Sciatic nerve (tissue), 2 donors: ENCODE data around the gene IDH3A. TPM values are rescaled to one million over a fixed set of nuclear protein-coding genes. Genes with fewer than 3 reads are reported as not detected.
A peak's percentile ranks its signal among the peaks of the same experiment; 100 is the strongest.

Experiments used
- ATAC-seq: fragments of 200-7000 bp; cut with Tn5 transposase; one replicate; pipeline ENCODE4 v1.9.1; 2020; ENCODE audit warnings: mild to moderate bottlenecking, moderate library complexity
- DNase-seq: peaks from one replicate; pipeline ENCODE4 v3.0.0-alpha.2; 2020; ENCODE audit warnings: low spot score
- intact Hi-C: fragments of 100-400 bp; cut with DNase I; formaldehyde crosslinking; loops from one replicate; pipeline ENCODE4 v1.14.2; 2022
- total RNA-seq: library from RNA; stranded (reverse); fragmentation: NEBNext Ultra II Directional; extraction: Animal tissue kit (Norgen Biotek cat#: 25700); gene quantifications from one replicate; pipeline ENCODE4 v1.2.1, GENCODE V29; 2021
- donor health status: DM: no; HTN: no; CAD: no.
- donor health status: DM: no; HTN: no; CAD: no.

Gene IDH3A
- total RNA-seq, 1 donor from 2014 or later: 66.9 TPM

GRCh38 chr15:78192826-78193594, 43.8 kb downstream of the IDH3A start:
- intact Hi-C loops: loop anchor here (10.0 kb wide), 1 partner anchor 58 kb away; the partner anchor contains the start of gene CIB2
- DNase-seq (no peak), ATAC-seq (no peak)

GRCh38 chr15:78193731-78194567, 44.8 kb downstream of the IDH3A start:
- intact Hi-C loops: loop anchor here (10.0 kb wide), 1 partner anchor 59 kb away; the partner anchor contains the start of gene CIB2
- no peak for ATAC-seq
- DNase-seq: no peak

- ATAC-seq (no peak), DNase-seq (no peak)
- intact Hi-C loops: loop anchor here (10.0 kb wide), 1 partner anchor 60 kb away; the partner anchor contains the start of gene CIB2
These were observed 45.4 kb downstream of the IDH3A start for GRCh38 chr15:78194568-78194925.

GRCh38 chr15:78195735-78196201, 46.6 kb downstream of the IDH3A start:
- intact Hi-C loops: loop anchor here (10.0 kb wide), 1 partner anchor 61 kb away; the partner anchor contains the start of gene CIB2
- DNase-seq: peak; percentile 45

DNA sequence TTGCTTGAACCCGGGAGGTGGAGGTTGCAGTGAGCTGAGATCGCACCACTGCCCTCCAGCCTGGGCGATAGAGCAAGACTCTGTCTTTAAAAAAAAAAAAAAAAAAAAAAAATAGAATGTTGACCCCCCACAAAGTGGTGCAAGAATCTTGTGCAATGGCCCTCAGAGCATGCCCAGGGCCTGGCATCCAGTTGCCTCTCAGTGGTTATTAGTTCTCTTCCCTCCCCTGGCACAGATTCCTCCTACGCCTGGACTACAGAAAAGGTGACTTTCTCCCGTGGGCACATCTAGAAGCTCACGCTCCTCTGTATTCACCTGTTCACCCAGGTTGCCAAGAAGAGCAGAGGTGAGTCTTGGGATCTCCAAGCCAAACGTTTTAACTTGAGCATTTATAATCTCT, 48.5 kb downstream of the IDH3A start:
- ATAC-seq (no peak), DNase-seq (peak; percentile 35)
- intact Hi-C loops: loop anchor here (10.0 kb wide), 1 partner anchor 63 kb away; the partner anchor contains the start of gene CIB2

More at GRCh38 chr15:78195735-78196201, 46.6 kb downstream of the IDH3A start:
- peak; percentile 74 for ATAC-seq

DNA sequence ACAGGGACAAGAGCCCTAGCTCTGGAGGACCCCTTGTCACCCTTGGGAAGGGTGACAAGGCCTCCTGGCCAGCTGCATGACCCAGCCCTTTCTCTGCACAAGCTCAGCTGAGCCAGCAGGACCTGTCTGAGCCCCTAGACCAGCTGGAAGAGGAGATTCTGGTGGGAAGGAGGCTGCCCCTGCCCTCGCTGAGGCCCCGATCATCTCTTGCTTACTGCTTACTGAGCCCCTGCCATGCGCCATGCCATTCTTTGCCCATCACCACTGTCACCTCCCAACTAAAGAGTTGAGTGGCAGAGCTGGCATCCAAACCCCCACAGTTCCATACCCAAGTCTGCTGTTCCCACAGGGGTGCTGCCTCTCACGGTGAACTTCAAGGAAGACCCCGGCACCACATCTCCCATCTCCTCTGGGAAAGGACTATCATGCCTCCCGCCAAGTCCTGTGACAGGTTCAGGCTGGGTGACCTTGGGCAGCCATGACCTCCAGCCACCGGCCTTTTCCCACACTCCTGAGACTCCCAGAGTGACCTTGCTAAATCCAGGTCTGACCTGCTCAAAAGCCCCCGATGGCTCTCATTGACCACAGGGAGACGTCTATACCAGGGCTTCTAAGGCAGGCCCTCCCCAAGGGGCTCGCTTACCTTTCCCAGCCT, 51.2 kb downstream of the IDH3A start:
- ATAC-seq (no peak), DNase-seq (peak; percentile 26)
- intact Hi-C loops: no loop called here

DNA sequence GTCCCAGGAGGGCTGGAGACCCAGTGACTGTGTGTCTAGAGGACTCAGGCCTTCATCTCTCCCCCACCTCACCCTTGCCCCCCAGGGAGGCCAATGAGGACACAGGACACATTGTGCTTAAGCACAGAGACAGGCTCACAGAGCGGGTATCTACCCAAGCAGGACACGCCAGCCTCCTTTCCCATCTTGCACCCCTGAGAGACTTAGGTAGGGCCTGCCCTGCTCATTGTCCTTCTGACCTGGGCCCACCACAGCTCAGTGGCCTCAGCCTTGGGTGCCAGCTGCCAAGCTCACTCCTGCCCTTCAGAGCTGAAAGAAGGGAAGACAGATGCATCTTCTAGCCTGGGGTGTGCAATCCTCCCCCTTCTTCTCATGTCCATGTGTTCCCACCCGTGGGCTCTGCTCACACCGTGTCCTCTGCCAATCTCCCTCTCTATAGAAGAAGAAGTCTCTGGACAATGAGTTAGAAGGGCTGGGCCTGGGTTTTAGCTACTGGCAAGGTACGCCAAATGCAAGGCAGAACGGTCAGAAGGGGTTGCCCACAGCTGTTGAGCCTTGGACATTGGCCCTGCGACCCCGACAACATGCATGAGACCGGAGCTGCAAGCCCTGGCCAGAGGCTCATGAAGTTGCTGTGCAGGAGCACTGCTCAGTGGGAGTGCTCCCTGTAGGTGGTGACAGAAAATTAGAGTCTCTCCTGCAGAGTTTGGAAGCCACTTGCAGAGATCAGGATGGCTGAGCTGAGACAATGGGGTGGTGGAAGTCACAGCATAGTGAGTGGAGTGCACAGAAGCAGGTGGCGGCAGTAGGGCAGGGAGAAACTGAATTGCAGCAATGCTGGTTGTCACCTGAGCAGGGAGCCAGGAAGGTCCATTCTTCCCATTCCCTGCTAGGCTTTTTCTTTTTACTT, 52.4 kb downstream of the IDH3A start:
- ATAC-seq: no peak
- peak; percentile 35 for DNase-seq
- intact Hi-C loops: no loop called here

- intact Hi-C loops: no loop called here
- no peak for ATAC-seq
- DNase-seq: peak; percentile 61
These were observed 54.4 kb downstream of the IDH3A start for GRCh38 chr15:78203346-78204225.

DNA sequence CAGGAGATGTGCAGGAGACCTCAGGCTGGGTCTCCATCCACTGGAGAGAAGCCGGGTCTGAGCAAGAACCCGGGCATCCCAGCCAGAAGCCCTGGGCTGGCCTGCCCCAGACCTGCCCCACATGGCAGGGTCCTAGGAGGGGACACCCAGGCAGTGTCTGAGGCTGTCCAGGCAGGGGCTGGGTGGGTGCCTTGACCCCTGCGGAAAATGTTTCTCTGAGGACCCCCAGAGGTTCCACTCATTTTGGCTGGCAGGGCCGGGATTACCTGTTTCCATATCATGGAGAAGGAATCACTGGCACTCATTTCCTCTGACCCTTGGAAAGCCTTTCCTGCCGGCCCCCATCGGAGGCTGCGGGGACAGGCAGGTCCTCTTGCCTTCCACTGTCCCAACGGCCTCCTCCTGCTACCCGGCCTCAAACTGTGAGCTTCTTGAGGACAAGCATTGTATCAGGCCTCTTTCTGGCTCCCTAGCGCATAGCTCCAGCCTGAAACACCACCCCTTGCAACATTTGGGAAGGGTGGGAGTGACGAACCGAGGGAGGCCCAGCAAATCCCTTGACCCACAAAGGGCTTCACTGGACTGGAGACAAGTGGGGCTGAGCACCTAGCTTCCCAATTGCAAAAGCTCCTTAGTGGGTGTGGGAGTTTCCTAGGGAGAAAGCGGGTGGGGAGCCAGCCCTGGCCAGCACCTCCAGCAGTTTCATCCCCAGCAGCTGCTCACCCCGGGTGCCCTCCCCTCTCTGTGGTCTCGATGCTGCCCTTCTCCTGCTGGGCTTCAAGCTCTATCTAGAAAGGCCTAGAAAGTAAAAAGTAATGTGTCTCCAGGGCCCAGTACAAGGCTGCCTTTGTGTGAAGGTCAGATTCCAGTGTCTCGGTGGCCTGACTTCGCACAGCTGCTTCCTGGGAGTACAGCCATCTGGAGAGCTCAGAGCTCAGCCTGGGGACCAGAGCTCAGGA, 55.5 kb downstream of the IDH3A start:
- ATAC-seq (peak; percentile 92), DNase-seq (peak; percentile 48)
- intact Hi-C loops: no loop called here

GRCh38 chr15:78205337-78205736, 56.2 kb downstream of the IDH3A start:
- intact Hi-C loops: no loop called here
- ATAC-seq: peak; percentile 2
- peak; percentile 60 for DNase-seq

GRCh38 chr15:78205856-78206255, 56.7 kb downstream of the IDH3A start:
- intact Hi-C loops: no loop called here
- ATAC-seq: peak; percentile 5
- peak; percentile 52 for DNase-seq

DNA sequence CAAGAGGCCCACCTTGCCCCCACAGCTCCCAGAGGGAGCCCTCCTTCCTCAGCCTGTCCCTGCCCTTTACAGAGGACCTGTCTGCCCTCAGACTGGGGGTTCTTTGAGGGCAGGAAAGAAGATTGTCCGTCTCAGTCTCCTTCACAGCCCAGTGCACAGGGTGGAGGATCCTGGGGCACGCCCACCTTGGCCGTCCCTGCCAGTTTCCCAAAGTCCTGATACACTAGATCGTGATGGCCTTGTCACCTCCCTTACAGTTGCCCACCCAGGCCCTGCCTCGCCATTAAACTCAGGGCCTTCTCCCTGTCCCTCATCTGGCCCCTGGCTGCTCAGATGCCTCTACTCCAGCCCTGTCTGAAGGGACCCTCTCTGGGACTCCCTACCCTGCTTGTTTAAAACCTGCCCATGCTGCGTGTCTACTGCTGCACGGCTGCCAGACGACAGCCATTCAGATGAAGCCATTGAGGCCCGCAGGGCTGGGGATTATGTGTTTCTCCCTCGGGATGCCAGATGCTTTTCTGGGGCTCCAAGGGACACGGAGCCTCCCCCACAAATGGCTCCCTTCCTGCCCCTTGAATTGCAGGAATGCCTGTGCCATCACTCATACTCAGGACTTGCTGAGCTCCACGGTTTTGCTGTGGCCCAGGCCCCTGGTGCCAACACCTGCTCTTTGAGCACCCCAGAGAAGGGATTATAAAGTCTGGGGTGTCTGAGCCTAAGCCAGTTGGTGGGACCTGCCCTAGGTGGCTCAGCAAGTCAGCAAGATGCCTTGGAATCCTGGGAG, 57.4 kb downstream of the IDH3A start:
- intact Hi-C loops: no loop called here
- ATAC-seq: no peak
- peak; percentile 42 for DNase-seq

DNA sequence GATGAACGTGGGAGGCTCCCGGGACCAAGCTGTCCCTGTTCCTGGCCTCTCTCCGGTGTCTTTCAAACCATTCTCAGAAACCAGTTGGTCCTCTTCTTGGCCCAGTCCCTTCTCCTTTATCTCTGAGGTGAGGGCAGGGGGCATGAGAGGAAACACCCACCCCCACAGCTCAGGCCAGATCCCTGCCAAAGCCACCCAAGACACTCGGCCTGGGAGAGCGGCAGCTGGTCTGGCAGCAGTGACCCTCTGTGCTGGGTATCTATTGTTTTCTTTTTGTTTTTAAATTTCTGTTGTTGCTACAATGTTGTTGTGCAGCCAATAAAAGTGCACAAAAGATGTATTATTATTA, 57.9 kb downstream of the IDH3A start:
- ATAC-seq: no peak
- DNase-seq: peak; percentile 13
- intact Hi-C loops: no loop called here

DNA sequence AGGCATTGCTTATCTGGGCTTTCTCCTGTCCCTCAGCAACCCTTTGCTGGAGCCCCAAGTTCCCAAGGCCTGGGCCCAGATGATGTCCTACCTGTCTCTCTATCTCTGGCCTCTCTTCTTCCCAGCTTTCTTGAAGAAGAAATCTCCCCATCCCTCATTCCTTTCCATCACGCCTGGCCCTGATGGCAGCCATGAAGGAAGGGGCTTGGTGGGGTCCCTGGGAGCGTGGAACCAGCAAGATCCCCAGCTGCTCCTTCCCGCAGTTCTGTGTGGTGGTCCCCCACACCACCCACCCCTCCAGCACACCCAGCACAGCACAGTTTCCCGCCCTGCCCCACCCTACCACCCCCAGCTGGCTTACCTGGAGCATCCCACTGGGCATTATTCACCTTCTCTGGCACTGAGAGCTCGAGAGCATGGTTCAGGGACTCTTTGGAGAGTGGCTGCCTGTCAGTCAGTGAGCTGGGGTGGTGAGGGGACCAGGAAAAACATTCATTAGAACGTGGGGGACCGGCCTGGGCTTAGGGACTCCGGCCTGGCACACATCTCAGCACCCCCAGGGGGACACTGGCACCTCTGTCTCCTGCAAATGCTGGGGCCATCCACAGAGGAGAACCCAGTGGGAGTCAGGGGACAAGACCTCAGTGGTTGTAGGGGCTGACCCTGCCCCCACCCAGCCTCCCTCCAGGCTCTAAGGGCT, 58.6 kb downstream of the IDH3A start:
- peak; percentile 48 for DNase-seq
- no peak for ATAC-seq
- intact Hi-C loops: loop anchor here (1.0 kb wide), 1 partner anchor 12 kb away; no protein-coding TSS in a partner anchor

DNA sequence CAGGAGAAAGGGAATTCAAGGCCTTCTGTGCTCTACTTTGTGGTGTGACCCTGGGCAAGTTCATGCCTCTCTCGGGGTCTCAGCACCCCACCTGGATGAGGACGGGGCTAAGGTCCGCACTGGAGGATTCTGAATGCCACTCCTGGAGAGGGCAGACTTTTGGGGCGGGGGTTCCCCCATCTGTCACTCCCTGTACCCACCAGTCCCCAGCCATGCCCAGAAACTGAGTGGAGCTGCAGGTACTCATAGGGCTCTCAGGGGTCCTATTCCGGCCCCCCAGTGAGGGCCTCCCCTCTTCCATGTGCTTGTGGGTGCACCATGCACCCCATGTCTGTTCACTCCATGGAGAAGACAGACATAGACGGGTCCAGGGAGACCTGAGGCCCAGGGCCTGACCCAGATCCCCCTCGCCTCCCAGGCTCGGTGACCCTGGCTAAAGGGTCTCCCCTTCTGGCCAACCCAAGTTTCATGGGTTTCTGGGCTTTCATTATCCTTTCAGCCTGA, 59.2 kb downstream of the IDH3A start:
- no peak for DNase-seq
- no peak for ATAC-seq
- intact Hi-C loops: loop anchor here (1.0 kb wide), 1 partner anchor 11 kb away; no protein-coding TSS in a partner anchor
